ENCODE measurements around the gene ST6GALNAC5.

GRCh38 chr1:77095236-77095635, 228.0 kb downstream of the ST6GALNAC5 start:
- no peak for TF ChIP-seq CTCF (IDR thresholded peaks at IDR 0.05)
- TF ChIP-seq SIN3A (IDR thresholded peaks at IDR 0.05; ENCODE audit: borderline replicate concordance, insufficient read depth, low read depth, low read length): no peak
- no peak for TF ChIP-seq TCF7L2 (IDR thresholded peaks at IDR 0.05; ENCODE audit: low read depth, low read length)
- TF ChIP-seq REST (IDR thresholded peaks at IDR 0.05; ENCODE audit: insufficient read depth in 1 of 2, low read depth in 2 of 2, low read length in 1 of 2): no peak

Data from Panc1 (cell line).